ENCODE data around the gene OR8B2. TPM values are rescaled to one million over a fixed set of nuclear protein-coding genes. Genes with fewer than 3 reads are reported as not detected.
A peak's percentile ranks its signal among the peaks of the same experiment; 100 is the strongest.
"Not testable (repeated sequence)": the region's sequence is repeated elsewhere in the genome, so short reads cannot be mapped to it uniquely, and the experiment has no call there.

OR8B2 gene
- polyA plus RNA-seq, 1 experiment, result not detected

DNA sequence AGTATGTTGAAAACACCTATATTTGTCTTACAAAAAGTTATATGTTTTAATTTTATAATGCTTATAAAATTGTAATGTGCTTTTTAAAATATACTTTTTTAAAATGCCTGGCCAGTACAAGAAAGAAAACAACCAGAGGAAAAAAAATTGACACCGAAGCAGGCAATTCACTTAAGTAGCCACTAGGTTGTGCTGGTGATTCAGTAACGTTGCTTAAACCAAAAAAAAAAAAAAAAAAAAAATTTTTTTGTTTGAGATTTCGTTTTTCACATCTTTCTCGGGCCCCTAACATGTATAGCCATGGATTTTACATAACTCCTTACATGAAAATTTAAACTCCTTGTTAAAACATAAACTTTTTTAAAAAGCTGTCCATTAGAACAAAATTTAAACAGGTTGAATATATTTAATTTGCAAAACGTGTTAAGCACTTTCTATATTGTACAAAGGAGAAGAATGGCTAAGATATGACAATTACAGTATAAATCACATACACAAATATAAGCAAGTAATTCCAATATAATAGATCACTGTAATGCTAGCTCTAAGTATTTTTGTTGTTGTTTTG, 31.1 kb upstream of the OR8B2 start:
- Histone ChIP-seq H3K27me3 (ENCODE audit: control insufficient read depth, insufficient read depth, low read length) (peaks cover 9% of the 10 kb centered on the region), H3K9me3 (ENCODE audit: control insufficient read depth, insufficient read depth, low read length) (no peaks in the 10 kb centered on the region), H3K27ac (ENCODE audit: low read depth, low read length) (no peak overlapping the region), H3K4me3 (ENCODE audit: low read depth, low read length) (no peak overlapping the region)
- CTCF ChIA-PET, result interaction anchor here (0.6 to 10.1 kb wide), 65 partner anchors 8 to 1987 kb away, joined by 3 to 148 read pairs (median 5); partner anchors contain the start of genes OR8B4 and TBRG1
- POLR2A ChIA-PET, result no interaction called here
- peak; percentile 41 for DNase-seq (ENCODE audit: low read depth, low spot score)
- TF ChIP-seq, protein P1, sequence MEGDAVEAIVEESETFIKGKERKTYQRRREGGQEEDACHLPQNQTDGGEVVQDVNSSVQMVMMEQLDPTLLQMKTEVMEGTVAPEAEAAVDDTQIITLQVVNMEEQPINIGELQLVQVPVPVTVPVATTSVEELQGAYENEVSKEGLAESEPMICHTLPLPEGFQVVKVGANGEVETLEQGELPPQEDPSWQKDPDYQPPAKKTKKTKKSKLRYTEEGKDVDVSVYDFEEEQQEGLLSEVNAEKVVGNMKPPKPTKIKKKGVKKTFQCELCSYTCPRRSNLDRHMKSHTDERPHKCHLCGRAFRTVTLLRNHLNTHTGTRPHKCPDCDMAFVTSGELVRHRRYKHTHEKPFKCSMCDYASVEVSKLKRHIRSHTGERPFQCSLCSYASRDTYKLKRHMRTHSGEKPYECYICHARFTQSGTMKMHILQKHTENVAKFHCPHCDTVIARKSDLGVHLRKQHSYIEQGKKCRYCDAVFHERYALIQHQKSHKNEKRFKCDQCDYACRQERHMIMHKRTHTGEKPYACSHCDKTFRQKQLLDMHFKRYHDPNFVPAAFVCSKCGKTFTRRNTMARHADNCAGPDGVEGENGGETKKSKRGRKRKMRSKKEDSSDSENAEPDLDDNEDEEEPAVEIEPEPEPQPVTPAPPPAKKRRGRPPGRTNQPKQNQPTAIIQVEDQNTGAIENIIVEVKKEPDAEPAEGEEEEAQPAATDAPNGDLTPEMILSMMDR (IDR thresholded peaks at IDR 0.05; ENCODE audit: low read depth, low read length), result peak; percentile 81

GRCh38 chr11:124409906-124410305, 25.6 kb upstream of the OR8B2 start:
- TF ChIP-seq, protein P1 (IDR thresholded peaks at IDR 0.05; ENCODE audit: low read depth, low read length), result no peak
- ChIA-PET CTCF (interaction anchor here (0.6 to 3.3 kb wide), 4 partner anchors 175 to 426 kb away, joined by 3 to 13 read pairs (median 4); no protein-coding TSS in a partner anchor), POLR2A (no interaction called here)

DNA sequence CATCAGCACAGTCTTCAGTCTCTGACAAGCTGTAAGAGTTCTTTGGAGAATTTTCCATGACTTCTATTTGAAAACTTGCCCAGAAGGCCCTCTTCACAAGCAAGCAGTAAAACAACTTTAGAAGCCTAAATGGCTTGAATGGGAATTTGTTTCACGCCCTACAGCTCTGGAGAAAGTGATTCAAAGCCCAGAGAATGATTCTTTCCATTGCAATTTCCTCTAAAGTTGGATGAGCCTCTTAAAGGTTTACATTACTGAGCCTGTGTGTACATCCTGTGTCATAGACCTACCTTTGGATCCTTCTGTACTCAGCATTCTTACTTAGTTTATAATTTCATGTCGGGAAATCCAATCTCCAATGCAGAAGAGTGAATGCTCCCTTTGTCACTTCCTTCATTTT, 21.3 kb upstream of the OR8B2 start:
- CTCF ChIA-PET, result interaction anchor here (0.9 to 1.6 kb wide), 4 partner anchors 11 to 334 kb away, joined by 3 to 8 read pairs (median 3); no protein-coding TSS in a partner anchor
- POLR2A ChIA-PET, result no interaction called here
- H3K4me3 ChIP-seq (ENCODE audit: low read depth, low read length), result no peak overlapping the region

More at GRCh38 chr11:124409906-124410305, 25.6 kb upstream of the OR8B2 start:
- no peak for DNase-seq (ENCODE audit: low read depth, low spot score)
- Histone ChIP-seq H3K27ac (ENCODE audit: low read depth, low read length) (no peak overlapping the region), H3K9me3 (ENCODE audit: control insufficient read depth, insufficient read depth, low read length) (no peaks in the 10 kb centered on the region), H3K4me3 (ENCODE audit: low read depth, low read length) (no peak overlapping the region), H3K27me3 (ENCODE audit: control insufficient read depth, insufficient read depth, low read length) (no peaks in the 10 kb centered on the region)

GRCh38 chr11:124403186-124403585, 18.9 kb upstream of the OR8B2 start:
- DNase-seq (ENCODE audit: low read depth, low spot score); H3K4me3 ChIP-seq (ENCODE audit: low read depth, low read length); H3K27me3 ChIP-seq (ENCODE audit: control insufficient read depth, insufficient read depth, low read length); H3K27ac ChIP-seq (ENCODE audit: low read depth, low read length); POLR2A ChIA-PET; H3K9me3 ChIP-seq (ENCODE audit: control insufficient read depth, insufficient read depth, low read length): not testable (repeated sequence)
- CTCF ChIA-PET, result interaction anchor here (0.7 to 4.2 kb wide), 15 partner anchors 12 to 339 kb away, joined by 3 to 148 read pairs (median 6); partner anchors contain the start of gene VWA5A

More for the DNA sequence above, 21.3 kb upstream of the OR8B2 start:
- no peaks in the 10 kb centered on the region for H3K27me3 ChIP-seq (ENCODE audit: control insufficient read depth, insufficient read depth, low read length)
- H3K27ac ChIP-seq (ENCODE audit: low read depth, low read length), result no peak overlapping the region
- TF ChIP-seq, protein P1 (IDR thresholded peaks at IDR 0.05; ENCODE audit: low read depth, low read length), result no peak
- no peaks in the 10 kb centered on the region for H3K9me3 ChIP-seq (ENCODE audit: control insufficient read depth, insufficient read depth, low read length)
- no peak for DNase-seq (ENCODE audit: low read depth, low spot score)

DNA sequence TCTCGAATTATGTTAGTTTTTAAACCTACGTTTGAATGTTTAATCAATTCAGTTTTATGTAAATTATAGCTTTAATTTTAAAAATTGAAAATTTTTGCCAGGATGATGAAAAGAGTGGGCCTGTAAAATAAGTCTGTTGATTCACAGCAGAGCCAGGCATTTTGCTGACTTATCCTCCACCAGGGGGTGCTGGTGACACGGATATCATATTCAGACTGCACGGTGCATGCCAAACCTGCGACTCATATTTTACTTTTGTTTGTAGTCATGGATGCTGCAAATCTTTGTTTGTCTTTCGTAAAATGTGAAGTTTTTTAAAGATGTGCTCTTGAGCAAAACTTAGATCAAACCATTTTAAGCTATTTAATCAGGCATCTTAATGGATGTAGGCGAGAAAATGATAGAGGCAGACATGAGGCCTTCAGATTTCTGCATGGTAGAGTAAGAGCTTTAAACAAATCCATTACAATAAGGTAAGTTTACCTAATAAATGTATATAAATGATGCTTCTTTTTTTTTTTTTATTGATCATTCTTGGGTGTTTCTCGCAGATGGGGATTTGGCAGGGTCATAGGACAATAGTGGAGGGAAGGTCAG, 18.1 kb upstream of the OR8B2 start:
- peak; percentile 74 for DNase-seq (ENCODE audit: low read depth, low spot score)
- POLR2A ChIA-PET, result no interaction called here
- no peak overlapping the region for H3K27ac ChIP-seq (ENCODE audit: low read depth, low read length)
- CTCF ChIA-PET, result interaction anchor here (0.5 to 4.2 kb wide), 94 partner anchors 8 to 1859 kb away, joined by 3 to 148 read pairs (median 4); partner anchors contain the start of genes FEZ1, OR10G7, OR8A1 and OR8B2
- H3K27me3 ChIP-seq (ENCODE audit: control insufficient read depth, insufficient read depth, low read length), result no peaks in the 10 kb centered on the region
- no peak overlapping the region for H3K4me3 ChIP-seq (ENCODE audit: low read depth, low read length)
- TF ChIP-seq, protein P1 (IDR thresholded peaks at IDR 0.05; ENCODE audit: low read depth, low read length), result peak; percentile 88
- no peaks in the 10 kb centered on the region for H3K9me3 ChIP-seq (ENCODE audit: control insufficient read depth, insufficient read depth, low read length)

Data from AG04450 (cell line).